Large intestine (tissue), 3 donors: Measurements from ENCODE around the gene XRCC6. TPM values are rescaled to one million over a fixed set of nuclear protein-coding genes. Genes with fewer than 3 reads are reported as not detected.

Experiments used
- DNase-seq, 2 donors: peaks; one replicate each; pipeline versions ENCODE4 v3.0.0 to v3.0.0-alpha.2; 2013
- H3K27ac ChIP-seq: one replicate; pipeline ENCODE4 v1.5.1; 2013; ENCODE audit warnings: low read length
- H3K27me3 ChIP-seq: 2 replicates; pipeline ENCODE4 v1.6.1; 2013; ENCODE audit warnings: low read length; ENCODE audit not compliant: control insufficient read depth, insufficient read depth
- H3K36me3 ChIP-seq: 2 replicates; pipeline ENCODE4 v1.6.1; 2013; ENCODE audit warnings: low read length; ENCODE audit not compliant: control insufficient read depth, insufficient read depth
- H3K4me1 ChIP-seq: one replicate; pipeline ENCODE4 v1.6.1; 2013; ENCODE audit warnings: low read length; ENCODE audit not compliant: control insufficient read depth, insufficient read depth
- H3K4me3 ChIP-seq: one replicate; pipeline ENCODE4 v1.5.1; 2013; ENCODE audit warnings: low read length
- H3K9me3 ChIP-seq: one replicate; pipeline ENCODE4 v1.6.1; 2013; ENCODE audit warnings: mild to moderate bottlenecking, low read depth, low read length, moderate library complexity; ENCODE audit not compliant: control insufficient read depth
- WGBS: methylation state at CpG from one replicate; pipeline ENCODE4 v1.1.5; 2013; ENCODE audit warnings: low lambda C conversion rate; ENCODE audit not compliant: insufficient coverage; 5-methylcytosine and 5-hydroxymethylcytosine counted together
- polyA plus RNA-seq: library from polyadenylated mRNA; unstranded; fragments of 120-200 nt; gene quantifications from one replicate; pipeline ENCODE4 v1.2.1, GENCODE V29; 2013

Gene XRCC6
- polyA plus RNA-seq, 1 donor: 247 TPM

DNA sequence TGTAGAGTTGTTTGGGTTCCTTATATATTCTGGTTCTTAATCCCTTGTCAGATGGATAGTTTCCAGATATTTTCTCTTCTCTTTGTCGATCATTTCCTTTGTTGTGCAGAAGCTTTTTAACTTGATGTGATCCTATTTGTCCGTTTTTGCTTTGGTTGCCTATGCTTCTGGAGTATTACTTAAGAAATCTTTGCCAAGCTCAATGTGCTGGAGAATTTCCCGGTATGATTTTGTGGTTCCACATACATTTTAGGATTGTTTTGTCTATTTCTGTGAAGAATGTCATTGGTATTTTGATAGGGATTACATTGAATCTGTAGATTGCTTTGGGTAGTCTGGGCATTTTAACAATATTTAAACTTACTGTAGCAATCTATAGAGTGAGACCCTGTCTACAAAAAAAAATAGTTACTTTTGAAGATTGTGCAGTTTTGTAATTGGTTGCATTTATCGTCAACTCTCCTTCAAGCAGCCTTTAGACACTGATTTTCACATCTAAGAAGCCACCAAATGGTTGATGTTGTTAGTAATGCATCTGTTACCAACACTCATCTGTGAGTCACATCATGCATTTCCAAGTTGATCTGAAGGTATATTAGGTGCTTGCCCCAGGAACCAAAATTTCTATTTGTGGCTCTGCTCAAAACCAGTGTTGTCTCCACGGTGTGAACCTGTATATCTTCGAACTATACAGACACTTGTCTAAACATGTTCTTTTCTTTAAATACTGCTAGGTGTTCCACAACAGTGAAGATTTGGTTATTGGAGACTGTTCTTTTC is 21.4 kb downstream of the XRCC6 start:
- WGBS: no CpG with 5 or more reads among the region's 6 CpGs
- H3K36me3 ChIP-seq: peaks cover 69% of the 10 kb centered on the region
- DNase-seq: no peak

DNA sequence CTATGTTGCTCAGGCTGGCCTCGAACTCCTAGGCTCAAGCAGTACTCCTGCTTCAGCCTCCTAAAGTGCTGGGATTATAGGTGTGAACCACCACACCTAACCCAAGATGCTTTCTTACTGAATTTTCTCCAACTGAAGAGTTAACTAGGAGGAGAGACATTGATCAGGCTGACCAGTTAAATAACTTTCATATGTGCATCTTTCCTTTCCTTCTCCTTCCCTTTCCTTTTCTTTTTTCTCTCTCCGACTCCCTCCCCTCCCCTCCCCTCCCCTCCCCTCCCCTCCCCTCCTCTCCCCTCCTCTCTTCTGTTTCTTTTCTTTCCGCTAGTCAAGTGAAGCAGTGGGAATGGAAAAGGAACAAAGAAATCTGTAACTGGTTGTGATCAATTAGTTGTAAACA is 26.7 kb downstream of the XRCC6 start:
- Histone ChIP-seq H3K36me3 (peaks cover 79% of the 10 kb centered on the region), H3K27me3 (no peaks in the 10 kb centered on the region), H3K4me1 (no peaks in the 10 kb centered on the region), H3K4me3 (no peak overlapping the region), H3K27ac (no peak overlapping the region), H3K9me3 (no peaks in the 10 kb centered on the region)
- no CpG with 5 or more reads among the region's 3 CpGs for WGBS
- no peak for DNase-seq

More for the DNA sequence above, 21.4 kb downstream of the XRCC6 start:
- Histone ChIP-seq H3K4me1 (no peaks in the 10 kb centered on the region), H3K27ac (no peak overlapping the region), H3K9me3 (no peaks in the 10 kb centered on the region), H3K4me3 (no peak overlapping the region), H3K27me3 (no peaks in the 10 kb centered on the region)

GRCh38 chr22:41648432-41648831 is 27.3 kb downstream of the XRCC6 start:
- Histone ChIP-seq H3K27ac (no peak overlapping the region), H3K9me3 (no peaks in the 10 kb centered on the region), H3K4me1 (no peaks in the 10 kb centered on the region), H3K4me3 (no peak overlapping the region), H3K36me3 (peaks cover 83% of the 10 kb centered on the region), H3K27me3 (no peaks in the 10 kb centered on the region)
- whole genome bisulfite sequencing: no CpG with 5 or more reads among the region's 1 CpG
- DNase-seq: no peak

DNA sequence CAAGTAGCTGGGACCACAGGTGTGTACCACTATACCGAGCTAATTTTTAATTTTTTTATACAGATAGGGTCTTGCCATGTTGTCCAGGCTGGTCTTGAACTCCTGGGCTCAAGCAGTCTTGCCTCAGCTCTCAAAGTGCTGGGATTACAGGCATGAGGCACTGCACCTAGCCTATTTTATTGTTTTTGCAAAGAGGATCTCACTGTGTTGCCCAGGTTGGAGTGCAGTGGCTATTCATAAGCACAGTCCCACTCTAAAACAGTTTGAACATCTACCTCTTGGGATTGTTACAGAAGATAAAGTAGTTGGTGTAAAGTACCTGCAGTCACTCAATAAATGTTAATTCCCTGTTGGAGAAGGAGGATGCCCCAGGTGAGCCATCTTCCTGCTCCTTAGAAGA is 29.1 kb downstream of the XRCC6 start:
- no peak overlapping the region for H3K27ac ChIP-seq
- H3K27me3 ChIP-seq: no peaks in the 10 kb centered on the region
- no peaks in the 10 kb centered on the region for H3K9me3 ChIP-seq
- H3K4me3 ChIP-seq: no peak overlapping the region
- no peaks in the 10 kb centered on the region for H3K4me1 ChIP-seq
- no peak for DNase-seq
- peaks cover 91% of the 10 kb centered on the region for H3K36me3 ChIP-seq
- no CpG with 5 or more reads among the region's 1 CpG for WGBS

- no CpG with 5 or more reads among the region's 11 CpGs for WGBS
- Histone ChIP-seq H3K4me3 (no peak overlapping the region), H3K27ac (no peak overlapping the region), H3K9me3 (no peaks in the 10 kb centered on the region), H3K36me3 (peaks cover 90% of the 10 kb centered on the region), H3K4me1 (no peaks in the 10 kb centered on the region), H3K27me3 (no peaks in the 10 kb centered on the region)
- no peak for DNase-seq
Observed at GRCh38 chr22:41650821-41651220, 29.7 kb downstream of the XRCC6 start.

- H3K4me3 ChIP-seq: no peak overlapping the region
- no peaks in the 10 kb centered on the region for H3K9me3 ChIP-seq
- no peak overlapping the region for H3K27ac ChIP-seq
- DNase-seq: no peak
- no peaks in the 10 kb centered on the region for H3K27me3 ChIP-seq
- H3K4me1 ChIP-seq: no peaks in the 10 kb centered on the region
- WGBS: 100% methylated on average over 1 of the region's 3 CpGs
- H3K36me3 ChIP-seq: peaks cover 92% of the 10 kb centered on the region
Observed at GRCh38 chr22:41654322-41654721, 33.2 kb downstream of the XRCC6 start.

- H3K27me3 ChIP-seq: no peaks in the 10 kb centered on the region
- 71% methylated on average over 1 of the region's 5 CpGs for WGBS
- peaks cover 93% of the 10 kb centered on the region for H3K36me3 ChIP-seq
- no peak for DNase-seq
- H3K4me3 ChIP-seq: no peak overlapping the region
- no peak overlapping the region for H3K27ac ChIP-seq
- H3K9me3 ChIP-seq: no peaks in the 10 kb centered on the region
- H3K4me1 ChIP-seq: no peaks in the 10 kb centered on the region
Observed at GRCh38 chr22:41656556-41656955, 35.5 kb downstream of the XRCC6 start.

GRCh38 chr22:41657709-41658108 is 36.6 kb downstream of the XRCC6 start:
- DNase-seq: no peak
- no CpG with 5 or more reads among the region's 6 CpGs for WGBS
- no peaks in the 10 kb centered on the region for H3K27me3 ChIP-seq
- H3K9me3 ChIP-seq: no peaks in the 10 kb centered on the region
- no peak overlapping the region for H3K4me3 ChIP-seq
- H3K27ac ChIP-seq: no peak overlapping the region
- H3K36me3 ChIP-seq: peaks cover 91% of the 10 kb centered on the region
- H3K4me1 ChIP-seq: no peaks in the 10 kb centered on the region

DNA sequence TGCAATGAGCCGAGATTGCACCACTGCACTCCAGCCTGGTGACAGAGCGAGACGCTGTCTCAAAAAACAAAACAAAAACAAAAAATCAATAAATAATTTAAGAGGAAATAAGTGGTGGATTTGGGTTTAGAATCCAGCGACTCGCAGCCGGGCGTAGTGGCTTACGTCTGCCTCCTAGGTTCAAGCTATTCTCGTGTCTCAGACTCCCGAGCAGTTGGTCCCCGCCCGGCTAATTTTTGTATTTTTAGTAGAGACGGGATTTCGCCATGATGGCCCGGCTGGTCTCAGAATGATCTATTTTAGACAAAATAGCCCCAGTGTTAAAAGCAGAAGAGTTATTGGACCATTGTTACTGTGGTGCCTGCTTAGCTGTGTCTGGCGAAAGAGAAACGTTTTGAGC is 37.8 kb downstream of the XRCC6 start:
- no peak for DNase-seq
- H3K27ac ChIP-seq: no peak overlapping the region
- peaks cover 91% of the 10 kb centered on the region for H3K36me3 ChIP-seq
- H3K4me1 ChIP-seq: no peaks in the 10 kb centered on the region
- H3K9me3 ChIP-seq: no peaks in the 10 kb centered on the region
- no peaks in the 10 kb centered on the region for H3K27me3 ChIP-seq
- WGBS: no CpG with 5 or more reads among the region's 17 CpGs
- no peak overlapping the region for H3K4me3 ChIP-seq

DNA sequence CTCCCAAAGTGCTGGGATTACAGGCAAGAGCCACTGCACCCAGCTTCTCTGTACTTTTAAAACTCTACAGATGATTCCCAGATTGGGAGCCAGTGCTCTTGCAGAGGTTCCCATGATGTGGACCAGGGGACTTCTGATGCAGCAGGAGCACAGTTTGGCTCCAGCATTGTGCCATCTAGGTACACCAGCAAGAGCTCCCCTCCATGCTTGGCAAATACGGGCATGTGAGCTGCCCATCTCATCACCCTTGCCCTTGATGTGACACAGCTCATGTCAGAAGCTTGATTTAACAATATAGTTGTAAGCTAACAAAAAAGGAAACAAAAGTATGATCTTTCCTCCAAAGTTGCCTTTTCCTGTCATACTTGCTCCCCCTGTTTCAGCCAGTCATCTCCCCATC is 38.8 kb downstream of the XRCC6 start:
- DNase-seq: no peak
- Histone ChIP-seq H3K4me1 (no peaks in the 10 kb centered on the region), H3K27ac (no peak overlapping the region), H3K36me3 (peaks cover 90% of the 10 kb centered on the region), H3K27me3 (no peaks in the 10 kb centered on the region), H3K4me3 (no peak overlapping the region), H3K9me3 (no peaks in the 10 kb centered on the region)
- WGBS: no CpG with 5 or more reads among the region's 1 CpG

GRCh38 chr22:41660416-41660815 is 39.3 kb downstream of the XRCC6 start:
- Histone ChIP-seq H3K27ac (no peak overlapping the region), H3K9me3 (no peaks in the 10 kb centered on the region), H3K27me3 (no peaks in the 10 kb centered on the region), H3K4me3 (no peak overlapping the region), H3K36me3 (peaks cover 89% of the 10 kb centered on the region), H3K4me1 (no peaks in the 10 kb centered on the region)
- no peak for DNase-seq
- no CpG with 5 or more reads among the region's 3 CpGs for WGBS
